Smooth muscle cell (in vitro differentiated cells): ENCODE results near the gene NDUFS2. TPM values are rescaled to one million over a fixed set of nuclear protein-coding genes. Genes with fewer than 3 reads are reported as not detected.
"Not testable (repeated sequence)": the region's sequence is repeated elsewhere in the genome, so short reads cannot be mapped to it uniquely, and the experiment has no call there.

Experiments used
- DNase-seq: peaks from one replicate; lab custom pipeline; 2025; ENCODE audit not compliant: unreplicated experiment; lab: John Stamatoyannopoulos, UW
- H2AFZ ChIP-seq: fragments of 200-600 bp; sonication (generic); 2 replicates; pipeline ENCODE4 v1.6.0; 2016; ENCODE audit warnings: antibody characterized with exemption, low read depth, mild to moderate bottlenecking
- H3F3A ChIP-seq: fragments of 200-600 bp; sonication (generic); 2 replicates; pipeline ENCODE4 v1.6.0; 2017; ENCODE audit warnings: antibody characterized with exemption, low read depth
- H3K27ac ChIP-seq: fragments of 200-600 bp; sonication (generic); 2 replicates; pipeline ENCODE4 v1.5.1; 2016; ENCODE audit warnings: low read depth, mild to moderate bottlenecking
- H3K27me3 ChIP-seq: fragments of 200-600 bp; sonication (generic); 2 replicates; pipeline ENCODE4 v1.6.1; 2016; ENCODE audit warnings: low read depth, mild to moderate bottlenecking
- H3K36me3 ChIP-seq: fragments of 200-600 bp; sonication (generic); 2 replicates; pipeline ENCODE4 v1.5.1; 2016; ENCODE audit warnings: low read depth
- H3K4me1 ChIP-seq: fragments of 200-600 bp; sonication (generic); 2 replicates; pipeline ENCODE4 v1.5.1; 2016; ENCODE audit warnings: low read depth
- H3K4me2 ChIP-seq: fragments of 200-600 bp; sonication (generic); 2 replicates; pipeline ENCODE4 v1.6.0; 2016; ENCODE audit warnings: mild to moderate bottlenecking
- H3K4me3 ChIP-seq: fragments of 200-600 bp; sonication (generic); 2 replicates; pipeline ENCODE4 v1.5.1; 2016; ENCODE audit warnings: mild to moderate bottlenecking
- H3K79me2 ChIP-seq: fragments of 200-600 bp; sonication (generic); 2 replicates; pipeline ENCODE4 v1.6.0; 2016; ENCODE audit warnings: low read depth, mild to moderate bottlenecking
- H3K9ac ChIP-seq: fragments of 200-600 bp; sonication (generic); 2 replicates; pipeline ENCODE4 v1.6.0; 2016; ENCODE audit warnings: low read depth
- H3K9me3 ChIP-seq: fragments of 200-600 bp; sonication (generic); replicated peaks from 2 replicates; pipeline ENCODE4 v1.5.1; 2016; ENCODE audit warnings: low read depth
- H4K20me1 ChIP-seq: fragments of 200-600 bp; sonication (generic); 2 replicates; pipeline ENCODE4 v1.6.0; 2016; ENCODE audit warnings: low read depth
- CTCF ChIP-seq: fragments of 200-600 bp; sonication (generic); IDR thresholded peaks from 2 replicates; pipeline ENCODE4 v1.5.1; 2017; ENCODE audit warnings: borderline replicate concordance, mild to moderate bottlenecking, antibody characterized with exemption; ENCODE audit not compliant: insufficient read depth, poor library complexity, severe bottlenecking
- WGBS: methylation state at CpG from one replicate; pipeline ENCODE4 v1.1.7; 2016; ENCODE audit warnings: low lambda C conversion rate; 5-methylcytosine and 5-hydroxymethylcytosine counted together
- polyA plus RNA-seq: library from polyadenylated mRNA; unstranded; fragments of >200 nt; fragmentation: Nextera tagmentation; extraction: Ambion mirVana; gene quantifications from 2 replicates; pipeline ENCODE4 v1.2.1, GENCODE V29; 2016
- total RNA-seq: library from RNA; depleted of rRNA; stranded (reverse); fragments of >200 nt; gene quantifications from 2 replicates; pipeline ENCODE4 v1.2.3, GENCODE V29; 2014

NDUFS2 gene
- total and polyA plus RNA-seq, 2 experiments from 2014 or later = 58.1 to 139 TPM

- no peak overlapping the region for H3K4me2 ChIP-seq
- no peak overlapping the region for H3K9ac ChIP-seq
- no peak overlapping the region for H2AFZ ChIP-seq
These were observed 39.5 kb downstream of the NDUFS2 start for GRCh38 chr1:161241682-161242081.

DNA sequence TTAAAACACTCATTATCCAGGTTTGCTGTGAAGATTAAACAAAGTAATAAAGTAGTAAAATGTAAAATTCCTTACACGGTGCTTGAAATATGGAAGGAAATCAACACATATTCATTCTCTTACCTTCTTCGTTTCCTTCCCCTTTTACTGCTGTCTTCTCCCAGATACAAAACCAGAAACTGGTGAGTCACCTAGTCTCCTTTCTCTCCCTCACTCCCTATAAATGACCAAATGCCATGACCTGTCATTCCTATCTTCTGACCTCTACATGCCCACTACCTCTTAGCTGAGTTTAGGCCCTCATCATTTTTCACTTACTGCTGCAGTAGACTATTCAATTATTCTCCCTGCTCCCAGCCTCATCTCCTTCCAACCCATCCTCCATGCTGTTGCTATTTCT is 40.1 kb downstream of the NDUFS2 start:
- Histone ChIP-seq H3K36me3 (no peaks in the 10 kb centered on the region), H3K4me1 (no peaks in the 10 kb centered on the region), H3K4me2 (no peak overlapping the region), H4K20me1 (no peaks in the 10 kb centered on the region), H3F3A (no peaks in the 10 kb centered on the region), H3K9ac (no peak overlapping the region), H2AFZ (no peak overlapping the region), H3K27me3 (no peaks in the 10 kb centered on the region), H3K9me3 (no peaks in the 10 kb centered on the region), H3K79me2 (no peaks in the 10 kb centered on the region), H3K4me3 (no peak overlapping the region), H3K27ac (no peak overlapping the region)
- 59% methylated on average over 2 of the region's 2 CpGs for WGBS
- no peak for DNase-seq
- no peak for TF ChIP-seq CTCF

More at GRCh38 chr1:161241682-161242081, 39.5 kb downstream of the NDUFS2 start:
- Histone ChIP-seq H3F3A (no peaks in the 10 kb centered on the region), H3K36me3 (no peaks in the 10 kb centered on the region), H3K4me1 (no peaks in the 10 kb centered on the region), H3K27me3 (no peaks in the 10 kb centered on the region), H3K79me2 (no peaks in the 10 kb centered on the region), H3K4me3 (no peak overlapping the region), H3K27ac (no peak overlapping the region), H4K20me1 (no peaks in the 10 kb centered on the region), H3K9me3 (no peaks in the 10 kb centered on the region)
- no peak for DNase-seq
- 87% methylated on average over 3 of the region's 3 CpGs for WGBS
- no peak for TF ChIP-seq CTCF

DNA sequence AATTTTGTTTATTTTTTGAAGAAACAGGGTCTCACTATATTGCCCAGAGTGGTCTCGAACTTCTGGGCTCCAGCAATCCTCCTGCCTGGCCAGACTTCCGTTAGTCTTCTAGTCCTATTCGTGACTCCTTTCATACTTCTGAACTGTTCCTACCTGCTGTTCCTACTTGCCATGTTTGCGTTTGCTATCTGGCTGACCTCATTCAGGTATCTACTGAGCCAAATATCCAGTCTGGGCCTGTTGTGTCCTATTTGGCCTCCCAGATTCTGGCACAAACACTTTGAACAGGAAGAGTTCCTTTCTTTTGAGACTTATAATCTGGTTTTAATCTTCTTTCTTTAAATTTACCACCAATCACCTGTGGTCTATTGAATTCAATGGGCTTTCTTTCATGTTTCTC is 42.7 kb downstream of the NDUFS2 start:
- no peaks in the 10 kb centered on the region for H3K4me1 ChIP-seq
- TF ChIP-seq CTCF = no peak
- DNase-seq = no peak
- no peaks in the 10 kb centered on the region for H3K79me2 ChIP-seq
- H3K27me3 ChIP-seq = no peaks in the 10 kb centered on the region
- H3K27ac ChIP-seq = no peak overlapping the region
- no peak overlapping the region for H3K4me2 ChIP-seq
- no peak overlapping the region for H3K4me3 ChIP-seq
- H3K9ac ChIP-seq = no peak overlapping the region
- no peaks in the 10 kb centered on the region for H3F3A ChIP-seq
- no peaks in the 10 kb centered on the region for H3K36me3 ChIP-seq
- 88% methylated on average over 4 of the region's 4 CpGs for WGBS
- no peaks in the 10 kb centered on the region for H4K20me1 ChIP-seq
- H2AFZ ChIP-seq = no peak overlapping the region
- no peaks in the 10 kb centered on the region for H3K9me3 ChIP-seq

- H3K4me2 ChIP-seq, H3K9me3 ChIP-seq, H3K27ac ChIP-seq, H3K9ac ChIP-seq, H3K4me1 ChIP-seq, H3K4me3 ChIP-seq, DNase-seq, H3K36me3 ChIP-seq, H3K27me3 ChIP-seq, H4K20me1 ChIP-seq, H2AFZ ChIP-seq, H3F3A ChIP-seq, H3K79me2 ChIP-seq: not testable (repeated sequence)
- WGBS = 94% methylated on average over 5 of the region's 5 CpGs
These were observed 47.9 kb downstream of the NDUFS2 start for GRCh38 chr1:161250100-161250499.
